Chondrocyte (in vitro differentiated cells): ENCODE data around the gene PIK3AP1. TPM values are rescaled to one million over a fixed set of nuclear protein-coding genes. Genes with fewer than 3 reads are reported as not detected.

ENCODE experiments used
- DNase-seq: peaks from one replicate; pipeline ENCODE4 v3.0.0; 2021; ENCODE audit warnings: mixed read lengths, low spot score
- H3K27ac Mint-ChIP-seq: one replicate; pipeline ENCODE4 v1.8.0; 2021; ENCODE audit warnings: mild to moderate bottlenecking, moderate library complexity, mixed read lengths; ENCODE audit not compliant: unreplicated experiment
- H3K27me3 Mint-ChIP-seq: 2 replicates; pipeline ENCODE4 v1.8.0; 2021; ENCODE audit warnings: low read depth, mixed read lengths
- H3K36me3 Mint-ChIP-seq: 2 replicates; pipeline ENCODE4 v1.8.0; 2021; ENCODE audit warnings: low read depth, mixed read lengths
- H3K4me1 Mint-ChIP-seq: 2 replicates; pipeline ENCODE4 v1.8.0; 2021; ENCODE audit warnings: low read depth, mild to moderate bottlenecking, mixed read lengths
- H3K4me3 Mint-ChIP-seq: one replicate; pipeline ENCODE4 v1.8.0; 2021; ENCODE audit warnings: mild to moderate bottlenecking, moderate library complexity, mixed read lengths; ENCODE audit not compliant: unreplicated experiment
- H3K9me3 Mint-ChIP-seq: 2 replicates; pipeline ENCODE4 v1.8.0; 2021; ENCODE audit warnings: low read depth, mixed read lengths
- total RNA-seq: library from RNA; stranded (reverse); gene quantifications from 3 replicates; pipeline ENCODE4 v1.2.1, GENCODE V29; 2021
- TF ChIP-seq, protein P1 (sequence below): fragments of 200-600 bp; sonication (generic); IDR thresholded peaks from 2 replicates; pipeline ENCODE4 v1.5.0; 2021; ENCODE audit warnings: antibody characterized with exemption, mild to moderate bottlenecking, moderate library complexity

The PIK3AP1 gene
- total RNA-seq, 1 donor from 2014 or later: 9.9 TPM

DNA sequence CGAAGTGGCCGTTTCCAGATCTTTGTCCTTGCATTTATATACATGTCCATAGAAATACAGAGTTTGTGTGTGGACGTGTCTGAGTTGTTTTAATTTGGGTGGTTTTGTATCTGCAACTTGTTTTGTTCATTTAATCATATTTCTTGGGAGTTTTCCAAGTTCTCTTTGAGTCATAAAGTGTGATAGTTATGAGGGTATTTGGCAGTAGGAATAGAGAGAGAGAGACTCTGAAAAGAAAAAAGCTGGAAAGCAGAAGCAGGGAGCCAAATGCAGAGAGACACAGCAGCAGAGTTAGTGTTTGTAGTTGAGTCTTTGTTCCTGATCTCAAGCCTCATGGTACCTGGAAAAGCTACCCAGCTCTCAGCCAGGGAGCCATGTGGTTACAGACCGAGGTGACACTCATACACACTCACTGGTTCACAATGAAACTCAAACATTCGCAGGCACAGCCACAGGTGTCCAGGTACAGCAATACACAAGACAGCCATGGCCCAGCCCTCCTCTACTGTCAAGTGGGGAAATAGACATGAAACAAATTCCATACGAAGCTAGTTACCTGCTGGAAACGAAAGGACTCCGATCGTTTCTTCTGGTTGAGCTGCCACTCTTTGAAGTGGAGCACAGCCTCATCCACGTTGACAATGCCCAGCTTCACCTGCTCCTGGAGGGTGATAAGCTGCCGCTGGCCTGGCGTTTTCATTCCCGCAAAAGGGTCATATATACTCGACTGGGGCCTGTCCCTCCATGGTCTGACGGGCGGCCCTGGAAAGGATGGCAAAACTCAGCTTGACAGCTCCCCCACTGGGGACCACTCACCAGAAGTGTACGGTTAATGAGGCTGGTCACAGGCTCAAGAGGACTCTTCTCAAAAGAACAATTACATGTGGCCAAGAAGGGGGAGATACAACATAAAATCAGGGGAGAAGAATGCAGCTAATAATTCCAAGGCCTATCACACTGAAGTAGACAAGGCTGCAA lies 100.2 kb downstream of the PIK3AP1 start:
- Mint-ChIP-seq H3K9me3 (no peaks in the 10 kb centered on the region), H3K36me3 (peaks cover 5% of the 10 kb centered on the region), H3K4me3 (no peak overlapping the region), H3K27me3 (no peaks in the 10 kb centered on the region), H3K4me1 (peaks cover 11% of the 10 kb centered on the region), H3K27ac (no peak overlapping the region)
- DNase-seq: no peak
- TF ChIP-seq, protein P1, sequence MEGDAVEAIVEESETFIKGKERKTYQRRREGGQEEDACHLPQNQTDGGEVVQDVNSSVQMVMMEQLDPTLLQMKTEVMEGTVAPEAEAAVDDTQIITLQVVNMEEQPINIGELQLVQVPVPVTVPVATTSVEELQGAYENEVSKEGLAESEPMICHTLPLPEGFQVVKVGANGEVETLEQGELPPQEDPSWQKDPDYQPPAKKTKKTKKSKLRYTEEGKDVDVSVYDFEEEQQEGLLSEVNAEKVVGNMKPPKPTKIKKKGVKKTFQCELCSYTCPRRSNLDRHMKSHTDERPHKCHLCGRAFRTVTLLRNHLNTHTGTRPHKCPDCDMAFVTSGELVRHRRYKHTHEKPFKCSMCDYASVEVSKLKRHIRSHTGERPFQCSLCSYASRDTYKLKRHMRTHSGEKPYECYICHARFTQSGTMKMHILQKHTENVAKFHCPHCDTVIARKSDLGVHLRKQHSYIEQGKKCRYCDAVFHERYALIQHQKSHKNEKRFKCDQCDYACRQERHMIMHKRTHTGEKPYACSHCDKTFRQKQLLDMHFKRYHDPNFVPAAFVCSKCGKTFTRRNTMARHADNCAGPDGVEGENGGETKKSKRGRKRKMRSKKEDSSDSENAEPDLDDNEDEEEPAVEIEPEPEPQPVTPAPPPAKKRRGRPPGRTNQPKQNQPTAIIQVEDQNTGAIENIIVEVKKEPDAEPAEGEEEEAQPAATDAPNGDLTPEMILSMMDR: no peak

DNA sequence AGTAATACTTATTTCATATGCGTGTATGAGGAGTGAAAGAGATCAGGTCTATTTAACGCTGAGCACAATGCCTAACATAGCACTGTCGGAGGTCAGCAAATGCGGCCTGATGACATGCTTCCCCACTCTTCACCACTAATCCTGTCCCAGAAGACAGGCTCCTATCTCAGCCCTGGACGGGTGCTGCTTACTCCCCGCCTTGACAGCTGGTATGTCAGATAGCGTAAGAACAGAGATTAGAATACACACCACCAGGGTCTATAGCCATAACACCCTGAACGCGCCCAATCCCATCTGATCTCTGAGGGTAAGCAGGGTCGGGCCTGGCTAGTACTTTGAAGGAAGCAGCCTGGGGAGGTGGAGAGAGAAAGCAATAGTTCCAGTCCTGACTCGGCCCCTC lies 101.2 kb downstream of the PIK3AP1 start:
- Mint-ChIP-seq H3K27me3 (no peaks in the 10 kb centered on the region), H3K27ac (no peak overlapping the region), H3K9me3 (no peaks in the 10 kb centered on the region), H3K4me3 (no peak overlapping the region), H3K36me3 (peaks cover 11% of the 10 kb centered on the region), H3K4me1 (peaks cover 20% of the 10 kb centered on the region)
- no peak for DNase-seq
- TF ChIP-seq, protein P1: no peak

DNA sequence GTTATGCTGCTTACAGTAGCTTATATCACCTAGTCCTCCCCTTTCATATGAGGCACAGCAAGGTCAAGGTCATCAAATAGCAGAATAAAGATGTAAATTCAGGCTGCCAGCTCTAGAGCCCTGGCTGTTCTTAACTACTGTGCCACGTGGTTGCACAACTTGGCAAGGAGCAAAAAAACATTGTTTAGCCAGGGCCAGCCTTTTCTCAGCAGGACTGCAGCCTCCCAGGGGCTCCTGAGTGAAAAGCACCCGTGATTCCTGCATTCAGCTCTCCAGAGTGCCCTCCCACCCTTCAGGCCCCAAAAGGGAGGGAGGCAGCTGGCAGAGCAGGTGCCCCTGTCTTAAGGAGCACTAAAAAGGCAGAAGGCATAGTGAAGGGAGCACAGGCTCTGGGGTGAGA lies 101.7 kb downstream of the PIK3AP1 start:
- no peaks in the 10 kb centered on the region for H3K9me3 Mint-ChIP-seq
- peaks cover 11% of the 10 kb centered on the region for H3K36me3 Mint-ChIP-seq
- H3K4me1 Mint-ChIP-seq: peaks cover 21% of the 10 kb centered on the region

DNA sequence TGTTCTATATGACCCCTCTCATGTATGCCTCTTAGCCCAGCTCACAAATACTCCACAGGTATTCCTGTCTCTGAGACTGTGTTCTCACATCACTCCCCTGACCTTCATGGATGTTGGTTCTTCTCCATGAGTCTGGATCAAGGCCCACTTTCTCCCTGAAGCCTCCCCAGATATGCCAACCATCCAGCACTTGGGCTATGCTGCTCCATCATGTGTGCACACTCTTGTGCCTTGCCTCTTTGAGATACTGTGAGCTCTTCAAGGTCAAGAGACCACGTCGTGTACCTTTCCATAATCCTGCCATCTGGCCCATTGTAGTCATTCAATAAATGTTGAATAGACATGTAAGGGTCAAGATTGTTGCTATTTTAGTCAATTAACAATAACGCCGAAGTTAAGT lies 103.4 kb downstream of the PIK3AP1 start:
- Mint-ChIP-seq H3K27ac (no peak overlapping the region), H3K27me3 (no peaks in the 10 kb centered on the region), H3K4me1 (peaks cover 21% of the 10 kb centered on the region), H3K36me3 (peaks cover 10% of the 10 kb centered on the region), H3K9me3 (no peaks in the 10 kb centered on the region), H3K4me3 (no peak overlapping the region)
- no peak for DNase-seq
- TF ChIP-seq, protein P1: no peak

More for the DNA sequence above, 101.7 kb downstream of the PIK3AP1 start:
- TF ChIP-seq, protein P1: no peak
- DNase-seq: no peak
- no peak overlapping the region for H3K27ac Mint-ChIP-seq
- H3K4me3 Mint-ChIP-seq: no peak overlapping the region
- no peaks in the 10 kb centered on the region for H3K27me3 Mint-ChIP-seq

DNA sequence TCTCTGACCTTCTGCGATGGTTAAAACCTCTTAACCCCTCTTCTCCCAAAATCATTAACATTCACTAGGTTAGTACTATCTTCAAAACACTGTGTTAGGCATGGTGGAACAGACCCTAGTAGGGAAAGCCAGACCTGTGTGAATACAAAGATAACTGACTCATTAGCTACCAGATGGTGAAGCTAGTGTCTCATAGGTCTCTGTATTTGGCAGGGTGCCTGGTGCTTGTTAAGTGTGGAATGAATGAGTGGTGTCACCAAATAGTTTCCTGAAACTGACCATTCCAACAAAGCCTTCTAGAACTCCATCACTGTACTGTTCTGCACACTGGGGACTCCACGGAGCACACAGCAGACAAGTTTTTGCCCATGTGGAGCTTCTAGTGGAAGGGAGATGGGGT lies 105.8 kb downstream of the PIK3AP1 start:
- no peak for DNase-seq
- H3K27me3 Mint-ChIP-seq: no peaks in the 10 kb centered on the region
- H3K9me3 Mint-ChIP-seq: no peaks in the 10 kb centered on the region
- H3K4me3 Mint-ChIP-seq: no peak overlapping the region
- H3K27ac Mint-ChIP-seq: peak overlapping the region; percentile 42
- peaks cover 16% of the 10 kb centered on the region for H3K4me1 Mint-ChIP-seq
- TF ChIP-seq, protein P1: no peak
- H3K36me3 Mint-ChIP-seq: peaks cover 6% of the 10 kb centered on the region
